Hepatocyte (in vitro differentiated cells): ENCODE measurements around the gene NDST1. TPM values are rescaled to one million over a fixed set of nuclear protein-coding genes. Genes with fewer than 3 reads are reported as not detected.

Experiments used
- DNase-seq: peaks from one replicate; pipeline ENCODE4 v3.0.0-alpha.2; 2016; ENCODE audit warnings: low spot score
- H2AFZ ChIP-seq: fragments of 200-600 bp; sonication (generic); 2 replicates; pipeline ENCODE4 v1.6.0; 2016; ENCODE audit warnings: antibody characterized with exemption, mild to moderate bottlenecking
- H3K27ac ChIP-seq: fragments of 200-600 bp; sonication (generic); 2 replicates; pipeline ENCODE4 v1.5.1; 2016; ENCODE audit warnings: mild to moderate bottlenecking
- H3K27me3 ChIP-seq: fragments of 200-600 bp; sonication (generic); 2 replicates; pipeline ENCODE4 v1.6.1; 2016
- H3K36me3 ChIP-seq: fragments of 200-600 bp; sonication (generic); replicated peaks from 2 replicates; pipeline ENCODE4 v1.5.1; 2016; ENCODE audit warnings: low read depth; ENCODE audit not compliant: insufficient read depth
- H3K4me1 ChIP-seq: fragments of 200-600 bp; sonication (generic); 2 replicates; pipeline ENCODE4 v1.5.1; 2016; ENCODE audit warnings: mild to moderate bottlenecking, moderate library complexity; ENCODE audit not compliant: insufficient read depth
- H3K4me2 ChIP-seq: fragments of 200-600 bp; sonication (generic); 2 replicates; pipeline ENCODE4 v1.6.0; 2016
- H3K4me3 ChIP-seq: fragments of 200-600 bp; sonication (generic); 2 replicates; pipeline ENCODE4 v1.5.1; 2016; ENCODE audit warnings: mild to moderate bottlenecking
- H3K79me2 ChIP-seq: fragments of 200-600 bp; sonication (generic); 2 replicates; pipeline ENCODE4 v1.6.0; 2017; ENCODE audit warnings: mild to moderate bottlenecking
- H3K9me2 ChIP-seq: fragments of 200-600 bp; sonication (generic); replicated peaks from 2 replicates; pipeline ENCODE4 v1.6.0; 2017; ENCODE audit warnings: mild to moderate bottlenecking; ENCODE audit not compliant: insufficient read depth
- H3K9me3 ChIP-seq: fragments of 200-600 bp; sonication (generic); 2 replicates; pipeline ENCODE4 v1.5.1; 2016; ENCODE audit warnings: low read depth, mild to moderate bottlenecking
- H4K20me1 ChIP-seq: fragments of 200-600 bp; sonication (generic); 2 replicates; pipeline ENCODE4 v1.6.0; 2016; ENCODE audit warnings: mild to moderate bottlenecking; ENCODE audit not compliant: insufficient read depth, poor library complexity, severe bottlenecking
- CTCF ChIP-seq: fragments of 200-600 bp; sonication (generic); IDR thresholded peaks from 2 replicates; pipeline ENCODE4 v1.5.1; 2016; ENCODE audit warnings: antibody characterized with exemption, mild to moderate bottlenecking; ENCODE audit not compliant: poor library complexity
- EZH2 ChIP-seq: fragments of 200-600 bp; sonication (generic); IDR thresholded peaks from 2 replicates; pipeline ENCODE4 v1.6.1; 2016; ENCODE audit warnings: antibody characterized with exemption, mild to moderate bottlenecking, borderline replicate concordance
- EZH2phosphoT487 ChIP-seq: fragments of 200-600 bp; sonication (generic); IDR thresholded peaks from one replicate; pipeline ENCODE4 v1.6.1; 2018; ENCODE audit warnings: antibody characterized with exemption, mild to moderate bottlenecking, low read depth, moderate library complexity; ENCODE audit not compliant: unreplicated experiment, severe bottlenecking
- WGBS: methylation state at CpG from one replicate; pipeline ENCODE4 v1.1.6; 2016; ENCODE audit warnings: low lambda C conversion rate; ENCODE audit errors: missing lambda C conversion rate; 5-methylcytosine and 5-hydroxymethylcytosine counted together
- polyA plus RNA-seq: library from polyadenylated mRNA; unstranded; fragments of >200 nt; fragmentation: Nextera tagmentation; extraction: Ambion mirVana; gene quantifications from 2 replicates; pipeline ENCODE4 v1.2.1, GENCODE V29; 2016
- total RNA-seq: library from RNA; depleted of rRNA; stranded (reverse); fragments of >200 nt; gene quantifications from 2 replicates; pipeline ENCODE4 v1.2.3, GENCODE V29; 2014

The NDST1 gene
- total and polyA plus RNA-seq, 2 experiments from 2014 or later, result 42.5 to 85.1 TPM

- no peaks in the 10 kb centered on the region for H3K9me3 ChIP-seq
- TF ChIP-seq EZH2, result no peak
- TF ChIP-seq CTCF, result no peak
- no peak for TF ChIP-seq EZH2phosphoT487
- H3K4me3 ChIP-seq, result no peak overlapping the region
- no peaks in the 10 kb centered on the region for H3K36me3 ChIP-seq
- no peaks in the 10 kb centered on the region for H3K27me3 ChIP-seq
- H3K9me2 ChIP-seq, result no peaks in the 10 kb centered on the region
- peak overlapping the region; percentile 28 for H3K27ac ChIP-seq
- H2AFZ ChIP-seq, result no peak overlapping the region
- peak overlapping the region; percentile 13 for H3K4me2 ChIP-seq
- no peaks in the 10 kb centered on the region for H4K20me1 ChIP-seq
- 29% methylated on average over 4 of the region's 6 CpGs for WGBS
- H3K4me1 ChIP-seq, result peaks cover 30% of the 10 kb centered on the region
- H3K79me2 ChIP-seq, result no peaks in the 10 kb centered on the region
- DNase-seq, result no peak
These were observed 97.6 kb downstream of the NDST1 start for GRCh38 chr5:150605546-150605945.

- no peak overlapping the region for H2AFZ ChIP-seq
- TF ChIP-seq EZH2phosphoT487, result no peak
- TF ChIP-seq CTCF, result no peak
- no peak for TF ChIP-seq EZH2
- no peaks in the 10 kb centered on the region for H3K27me3 ChIP-seq
- no peaks in the 10 kb centered on the region for H4K20me1 ChIP-seq
- no peak for DNase-seq
- peaks cover 30% of the 10 kb centered on the region for H3K4me1 ChIP-seq
- H3K4me2 ChIP-seq, result no peak overlapping the region
- H3K9me2 ChIP-seq, result no peaks in the 10 kb centered on the region
- H3K36me3 ChIP-seq, result no peaks in the 10 kb centered on the region
- 83% methylated on average over 9 of the region's 9 CpGs for WGBS
- no peak overlapping the region for H3K4me3 ChIP-seq
- H3K27ac ChIP-seq, result no peak overlapping the region
- no peaks in the 10 kb centered on the region for H3K9me3 ChIP-seq
- H3K79me2 ChIP-seq, result no peaks in the 10 kb centered on the region
These were observed 98.5 kb downstream of the NDST1 start for GRCh38 chr5:150606476-150606875.

GRCh38 chr5:150607105-150607504, 99.2 kb downstream of the NDST1 start:
- Histone ChIP-seq H3K4me3 (no peak overlapping the region), H3K36me3 (no peaks in the 10 kb centered on the region), H3K27ac (no peak overlapping the region), H4K20me1 (no peaks in the 10 kb centered on the region), H3K4me2 (no peak overlapping the region), H3K9me2 (no peaks in the 10 kb centered on the region), H3K27me3 (no peaks in the 10 kb centered on the region), H3K9me3 (no peaks in the 10 kb centered on the region), H3K4me1 (peaks cover 30% of the 10 kb centered on the region), H2AFZ (no peak overlapping the region), H3K79me2 (no peaks in the 10 kb centered on the region)
- no peak for DNase-seq
- TF ChIP-seq EZH2phosphoT487 (no peak), CTCF (no peak), EZH2 (no peak)
- WGBS, result 94% methylated on average over 6 of the region's 6 CpGs

Other genes starting within 250 kb of the NDST1 start
- gene CAMK2A, start 218.4 kb upstream of the NDST1 start, total RNA-seq, result 0.88 and 2.6 TPM in 2 replicates
- gene CAMK2A, start 218.4 kb upstream of the NDST1 start, polyA plus RNA-seq, result 1.0 and 1.2 TPM in 2 replicates
- gene ARSI, start 205.2 kb upstream of the NDST1 start, total RNA-seq, result 18.4 and 27.9 TPM in 2 replicates
- 27.1 and 42.8 TPM in 2 replicates for gene ARSI, start 205.2 kb upstream of the NDST1 start, polyA plus RNA-seq
- 19.9 and 21.2 TPM in 2 replicates for gene TCOF1, start 150.4 kb upstream of the NDST1 start, total RNA-seq
- gene TCOF1, start 150.4 kb upstream of the NDST1 start, polyA plus RNA-seq, result 22.5 and 24.0 TPM in 2 replicates
- 51.1 and 57.2 TPM in 2 replicates for gene CD74, start 95.2 kb upstream of the NDST1 start, total RNA-seq
- 103 and 107 TPM in 2 replicates for gene CD74, start 95.2 kb upstream of the NDST1 start, polyA plus RNA-seq
- 2,319 and 2,589 TPM in 2 replicates for gene RPS14, start 58.4 kb upstream of the NDST1 start, total RNA-seq
- 1,067 and 1,087 TPM in 2 replicates for gene RPS14, start 58.4 kb upstream of the NDST1 start, polyA plus RNA-seq
- gene SYNPO, start 132.5 kb downstream of the NDST1 start, total RNA-seq, result 6.9 and 8.4 TPM in 2 replicates
- 5.3 and 7.1 TPM in 2 replicates for gene SYNPO, start 132.5 kb downstream of the NDST1 start, polyA plus RNA-seq
- gene MYOZ3, start 153.1 kb downstream of the NDST1 start, total RNA-seq, result 0.92 and 1.1 TPM in 2 replicates
- gene MYOZ3, start 153.1 kb downstream of the NDST1 start, polyA plus RNA-seq, result 0.83 and 1.8 TPM in 2 replicates
- 39.3 and 42.6 TPM in 2 replicates for gene RBM22, start 192.9 kb downstream of the NDST1 start, total RNA-seq
- 32.9 and 38.6 TPM in 2 replicates for gene RBM22, start 192.9 kb downstream of the NDST1 start, polyA plus RNA-seq